Left ventricle myocardium inferior (tissue), 1 donor: Measurements from ENCODE around the gene ADAMTS2. TPM values are rescaled to one million over a fixed set of nuclear protein-coding genes. Genes with fewer than 3 reads are reported as not detected.

Experiments
- DNase-seq: peaks from one replicate; pipeline ENCODE4 v3.0.0-alpha.2; 2020
- H3K27ac ChIP-seq: fragments of 200-600 bp; replicated peaks from 2 replicates; pipeline ENCODE4 v1.8.0; 2021
- H3K27me3 ChIP-seq: fragments of 200-600 bp; 2 replicates; pipeline ENCODE4 v1.8.0; 2021; ENCODE audit warnings: low read depth
- H3K36me3 ChIP-seq: fragments of 200-600 bp; 2 replicates; pipeline ENCODE4 v1.8.0; 2021
- H3K4me1 ChIP-seq: fragments of 200-600 bp; 2 replicates; pipeline ENCODE4 v1.8.0; 2021
- H3K4me3 ChIP-seq: fragments of 200-600 bp; 2 replicates; pipeline ENCODE4 v1.8.0; 2021; ENCODE audit warnings: mild to moderate bottlenecking, moderate library complexity
- H3K9me3 ChIP-seq: fragments of 200-600 bp; replicated peaks from 2 replicates; pipeline ENCODE4 v1.8.0; 2021
- intact Hi-C: fragments of 100-400 bp; cut with micrococcal nuclease; formaldehyde crosslinking; loops from one replicate; pipeline ENCODE4 v1.11.0; 2022
- total RNA-seq: library from RNA; stranded (reverse); fragmentation: NEBNext Ultra II Directional; extraction: Animal tissue kit (Norgen Biotek cat#: 25700); gene quantifications from one replicate; pipeline ENCODE4 v1.2.1, GENCODE V29; 2021
- TF ChIP-seq, protein P1 (sequence below): fragments of 200-600 bp; IDR thresholded peaks from 2 replicates; pipeline ENCODE4 v1.8.0; 2021; ENCODE audit warnings: antibody characterized with exemption, mild to moderate bottlenecking, borderline replicate concordance
- donor health status: DM: no; HTN: yes; CAD: no; lungs with severe emphysema.

Gene ADAMTS2
- total RNA-seq, 1 donor from 2014 or later: 4.6 TPM

DNA sequence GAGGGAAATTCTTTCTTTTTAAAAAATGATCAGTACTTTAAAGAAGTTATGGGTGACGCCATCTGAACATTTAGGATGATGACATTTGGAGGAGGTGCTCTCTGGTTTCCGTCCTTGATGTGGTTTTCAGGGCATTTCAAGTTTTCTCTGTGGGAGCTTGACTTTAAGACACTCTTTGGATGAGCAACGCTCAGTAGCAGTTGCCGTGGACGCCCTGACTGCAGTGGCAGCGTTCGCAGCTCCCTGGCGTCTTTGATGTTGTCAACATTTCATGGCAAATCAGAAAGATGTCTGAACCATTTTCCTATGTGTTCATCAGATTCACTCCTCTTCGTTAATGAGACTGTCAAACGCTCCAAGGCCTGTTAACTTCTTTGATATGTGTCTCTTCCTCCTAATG, 199.0 kb downstream of the ADAMTS2 start:
- peaks cover 12% of the 10 kb centered on the region for H3K27me3 ChIP-seq
- no peaks in the 10 kb centered on the region for H3K9me3 ChIP-seq
- no peaks in the 10 kb centered on the region for H3K36me3 ChIP-seq
- intact Hi-C loops: no loop called here
- no peak overlapping the region for H3K27ac ChIP-seq
- DNase-seq: no peak
- no peak overlapping the region for H3K4me3 ChIP-seq
- TF ChIP-seq, protein P1, sequence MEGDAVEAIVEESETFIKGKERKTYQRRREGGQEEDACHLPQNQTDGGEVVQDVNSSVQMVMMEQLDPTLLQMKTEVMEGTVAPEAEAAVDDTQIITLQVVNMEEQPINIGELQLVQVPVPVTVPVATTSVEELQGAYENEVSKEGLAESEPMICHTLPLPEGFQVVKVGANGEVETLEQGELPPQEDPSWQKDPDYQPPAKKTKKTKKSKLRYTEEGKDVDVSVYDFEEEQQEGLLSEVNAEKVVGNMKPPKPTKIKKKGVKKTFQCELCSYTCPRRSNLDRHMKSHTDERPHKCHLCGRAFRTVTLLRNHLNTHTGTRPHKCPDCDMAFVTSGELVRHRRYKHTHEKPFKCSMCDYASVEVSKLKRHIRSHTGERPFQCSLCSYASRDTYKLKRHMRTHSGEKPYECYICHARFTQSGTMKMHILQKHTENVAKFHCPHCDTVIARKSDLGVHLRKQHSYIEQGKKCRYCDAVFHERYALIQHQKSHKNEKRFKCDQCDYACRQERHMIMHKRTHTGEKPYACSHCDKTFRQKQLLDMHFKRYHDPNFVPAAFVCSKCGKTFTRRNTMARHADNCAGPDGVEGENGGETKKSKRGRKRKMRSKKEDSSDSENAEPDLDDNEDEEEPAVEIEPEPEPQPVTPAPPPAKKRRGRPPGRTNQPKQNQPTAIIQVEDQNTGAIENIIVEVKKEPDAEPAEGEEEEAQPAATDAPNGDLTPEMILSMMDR: no peak
- no peaks in the 10 kb centered on the region for H3K4me1 ChIP-seq

DNA sequence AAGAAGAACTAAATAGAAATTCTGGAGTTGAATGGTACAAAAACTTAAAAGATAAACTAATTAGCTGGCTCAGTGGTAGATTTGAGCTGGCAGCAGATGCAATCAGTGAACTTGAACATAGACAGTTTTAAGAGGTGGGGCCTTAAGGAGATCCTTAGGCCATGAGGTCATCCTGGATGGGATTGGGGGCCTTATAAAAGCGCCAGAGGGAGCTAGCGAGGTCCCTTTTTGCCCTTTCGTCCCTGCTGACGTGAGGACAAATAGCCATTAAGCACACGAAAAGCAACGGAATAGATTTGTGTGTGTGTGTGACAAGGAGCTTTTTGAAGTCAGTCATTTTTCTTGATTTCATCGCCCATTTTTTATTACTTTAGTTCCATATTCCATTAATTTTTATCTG, 201.8 kb downstream of the ADAMTS2 start:
- no peak for DNase-seq
- H3K4me3 ChIP-seq: no peak overlapping the region
- peaks cover 17% of the 10 kb centered on the region for H3K27me3 ChIP-seq
- H3K36me3 ChIP-seq: no peaks in the 10 kb centered on the region
- no peak overlapping the region for H3K27ac ChIP-seq
- intact Hi-C loops: no loop called here
- no peaks in the 10 kb centered on the region for H3K9me3 ChIP-seq
- H3K4me1 ChIP-seq: no peaks in the 10 kb centered on the region
- TF ChIP-seq, protein P1: no peak

DNA sequence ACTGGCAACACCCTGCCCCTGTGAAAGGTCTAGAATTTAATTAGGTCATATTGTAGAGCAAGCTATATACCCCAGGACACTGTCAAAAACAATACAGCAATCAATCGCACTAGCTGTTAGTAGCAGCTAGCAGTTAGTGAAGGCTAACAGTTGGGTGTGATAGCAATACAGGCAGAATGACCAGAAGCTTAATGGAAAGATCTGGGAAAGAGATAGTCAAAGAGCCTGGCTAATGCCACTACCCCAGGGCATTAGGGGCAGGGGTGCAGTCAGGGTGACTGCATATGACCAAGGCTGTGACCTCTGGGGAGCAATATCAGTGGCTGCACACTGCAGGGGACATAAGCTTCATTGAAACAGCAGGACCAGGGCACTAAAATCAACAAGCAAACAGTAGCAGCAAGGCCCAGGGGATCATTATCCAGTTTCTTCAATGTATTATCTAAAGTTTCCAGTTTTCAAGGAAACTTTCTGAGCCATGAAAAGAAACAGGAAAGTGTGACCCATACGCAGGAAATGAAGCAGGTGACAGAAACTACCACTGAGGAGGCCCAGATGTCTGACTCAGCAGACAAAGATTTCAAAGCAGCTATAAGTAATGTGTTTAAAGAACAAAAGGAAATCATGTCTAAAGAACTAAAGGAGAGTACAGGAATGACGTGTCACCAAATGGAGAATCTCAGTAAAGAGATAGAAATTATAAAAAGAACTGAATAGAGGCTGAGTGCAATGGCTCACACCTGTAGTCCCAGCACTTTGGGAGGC, 202.6 kb downstream of the ADAMTS2 start:
- Histone ChIP-seq H3K4me1 (no peaks in the 10 kb centered on the region), H3K36me3 (no peaks in the 10 kb centered on the region), H3K9me3 (no peaks in the 10 kb centered on the region), H3K27ac (no peak overlapping the region), H3K27me3 (peaks cover 16% of the 10 kb centered on the region), H3K4me3 (no peak overlapping the region)
- TF ChIP-seq, protein P1: no peak
- intact Hi-C loops: no loop called here
- no peak for DNase-seq

DNA sequence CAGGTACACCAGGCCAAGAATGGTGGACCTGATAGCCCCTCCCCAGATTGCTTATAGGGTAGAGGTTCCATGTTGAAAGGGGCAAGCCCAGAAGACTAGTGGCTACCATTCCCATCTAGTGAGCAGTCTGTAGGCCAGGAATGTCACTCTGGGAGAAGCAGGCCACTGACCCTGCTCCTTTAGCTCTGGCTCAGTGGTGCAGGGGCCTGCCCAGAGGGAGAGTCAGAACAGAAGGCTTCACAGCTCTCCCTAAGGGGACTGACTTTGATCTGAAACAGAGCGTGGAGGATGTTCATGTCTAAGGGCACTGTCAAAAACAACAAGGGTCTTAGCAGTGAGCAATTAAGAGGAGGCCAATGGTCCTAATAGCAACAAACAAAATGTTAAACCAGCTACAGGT, 203.4 kb downstream of the ADAMTS2 start:
- Histone ChIP-seq H3K4me1 (no peaks in the 10 kb centered on the region), H3K36me3 (no peaks in the 10 kb centered on the region), H3K9me3 (no peaks in the 10 kb centered on the region), H3K4me3 (no peak overlapping the region), H3K27me3 (peaks cover 22% of the 10 kb centered on the region), H3K27ac (no peak overlapping the region)
- peak; percentile 1 for DNase-seq
- TF ChIP-seq, protein P1: no peak
- intact Hi-C loops: no loop called here

DNA sequence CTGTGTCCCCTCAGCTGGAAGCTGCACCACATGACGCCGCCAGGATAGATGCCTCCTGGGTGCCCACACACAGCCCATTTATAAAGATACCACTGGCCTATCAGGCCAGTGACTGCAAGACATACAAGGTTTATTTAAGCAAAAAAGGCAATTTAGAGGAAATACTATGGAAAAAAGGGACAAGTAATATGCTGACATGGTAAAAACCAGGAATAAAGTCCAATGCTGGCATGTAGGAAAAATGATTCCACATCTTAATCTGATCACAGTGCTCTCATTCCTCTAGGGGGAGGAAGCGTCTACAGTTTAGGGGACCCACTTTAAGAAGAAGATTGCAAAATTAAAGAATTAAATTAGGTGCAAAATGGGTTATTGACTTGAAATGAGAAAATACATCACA, 205.0 kb downstream of the ADAMTS2 start:
- TF ChIP-seq, protein P1: no peak

DNA sequence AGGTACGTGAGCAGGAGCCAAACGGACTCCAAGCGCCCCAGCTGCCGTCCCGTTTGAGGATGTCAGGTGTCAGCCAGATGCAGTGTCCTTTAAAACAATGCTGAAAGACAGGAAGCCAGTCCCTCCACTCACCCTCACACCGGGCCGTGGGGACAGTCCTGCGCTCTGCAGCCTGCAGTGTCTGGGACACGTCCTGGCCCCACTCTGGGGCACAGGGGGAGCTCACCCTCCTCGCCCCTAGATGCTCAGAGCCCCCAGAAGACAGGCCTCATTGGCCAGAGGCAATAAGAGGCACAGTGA, 205.4 kb downstream of the ADAMTS2 start:
- no peaks in the 10 kb centered on the region for H3K36me3 ChIP-seq
- no peaks in the 10 kb centered on the region for H3K4me1 ChIP-seq
- H3K4me3 ChIP-seq: no peak overlapping the region
- TF ChIP-seq, protein P1: no peak
- H3K9me3 ChIP-seq: no peaks in the 10 kb centered on the region
- intact Hi-C loops: no loop called here
- no peak for DNase-seq
- H3K27ac ChIP-seq: no peak overlapping the region
- peaks cover 22% of the 10 kb centered on the region for H3K27me3 ChIP-seq

More for the DNA sequence above, 205.0 kb downstream of the ADAMTS2 start:
- Histone ChIP-seq H3K4me1 (no peaks in the 10 kb centered on the region), H3K27me3 (peaks cover 22% of the 10 kb centered on the region), H3K36me3 (no peaks in the 10 kb centered on the region), H3K4me3 (no peak overlapping the region), H3K9me3 (no peaks in the 10 kb centered on the region), H3K27ac (no peak overlapping the region)
- intact Hi-C loops: no loop called here
- DNase-seq: no peak
